ENCODE data around the gene SATB2.
A peak's percentile ranks its signal among the peaks of the same experiment; 100 is the strongest.

SATB2 gene

DNA sequence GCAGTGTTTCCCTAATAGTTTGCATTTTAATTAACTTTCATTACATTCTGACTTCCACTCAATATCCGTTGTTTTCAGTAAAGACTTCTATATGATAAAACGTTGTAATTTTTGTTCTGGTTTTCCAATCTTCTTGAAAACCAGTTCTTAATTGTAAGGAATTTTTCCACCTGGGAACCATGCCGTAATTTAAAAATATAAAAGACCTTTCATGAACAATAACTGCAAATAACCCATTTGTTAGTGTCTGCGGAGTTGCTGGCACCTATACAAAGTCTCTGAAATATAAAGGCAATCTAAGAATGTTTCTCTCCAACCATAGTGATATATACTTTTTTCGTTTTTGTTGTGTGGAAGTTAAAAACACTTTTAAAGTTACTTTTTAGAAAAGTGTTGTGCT, 7.7 kb upstream of the SATB2 start:
- DNase-seq: no peak

DNA sequence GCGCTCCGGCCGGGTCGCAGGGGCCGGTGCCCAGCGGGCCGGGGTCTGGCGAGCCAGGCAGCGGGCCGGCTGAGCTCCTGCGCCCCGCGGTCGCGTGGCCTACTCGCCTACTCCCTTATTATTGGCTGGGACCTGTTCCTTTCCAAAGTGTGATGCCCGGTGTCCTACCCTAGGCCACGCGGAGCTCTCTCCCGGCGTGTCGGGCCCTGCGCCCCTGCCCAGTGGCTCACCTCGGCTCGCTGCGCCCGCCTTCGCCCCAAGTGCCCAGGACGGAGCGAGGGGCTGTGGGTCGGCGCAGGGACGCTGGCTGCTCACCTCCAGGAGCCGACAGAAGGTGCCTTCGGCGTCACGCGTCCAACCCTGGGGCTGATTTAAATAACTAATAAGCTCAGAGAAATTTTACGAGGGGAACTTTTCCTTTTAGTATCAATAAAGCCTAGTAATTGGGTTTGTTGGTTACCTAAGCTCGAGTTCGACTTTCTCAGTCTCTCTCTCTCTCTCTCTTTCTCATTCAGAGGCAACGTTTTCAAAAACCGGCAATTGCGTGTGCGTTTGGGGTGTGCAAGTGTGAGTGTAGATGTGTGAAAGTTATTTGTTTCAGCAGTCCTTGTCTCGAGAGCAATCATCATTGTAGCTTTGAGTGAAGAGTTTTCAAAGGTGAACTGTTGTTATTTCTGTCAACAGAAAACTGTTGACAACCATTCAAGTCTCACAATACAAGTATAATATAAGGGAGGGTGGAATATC, 7.0 kb upstream of the SATB2 start:
- DNase-seq: no peak

DNA sequence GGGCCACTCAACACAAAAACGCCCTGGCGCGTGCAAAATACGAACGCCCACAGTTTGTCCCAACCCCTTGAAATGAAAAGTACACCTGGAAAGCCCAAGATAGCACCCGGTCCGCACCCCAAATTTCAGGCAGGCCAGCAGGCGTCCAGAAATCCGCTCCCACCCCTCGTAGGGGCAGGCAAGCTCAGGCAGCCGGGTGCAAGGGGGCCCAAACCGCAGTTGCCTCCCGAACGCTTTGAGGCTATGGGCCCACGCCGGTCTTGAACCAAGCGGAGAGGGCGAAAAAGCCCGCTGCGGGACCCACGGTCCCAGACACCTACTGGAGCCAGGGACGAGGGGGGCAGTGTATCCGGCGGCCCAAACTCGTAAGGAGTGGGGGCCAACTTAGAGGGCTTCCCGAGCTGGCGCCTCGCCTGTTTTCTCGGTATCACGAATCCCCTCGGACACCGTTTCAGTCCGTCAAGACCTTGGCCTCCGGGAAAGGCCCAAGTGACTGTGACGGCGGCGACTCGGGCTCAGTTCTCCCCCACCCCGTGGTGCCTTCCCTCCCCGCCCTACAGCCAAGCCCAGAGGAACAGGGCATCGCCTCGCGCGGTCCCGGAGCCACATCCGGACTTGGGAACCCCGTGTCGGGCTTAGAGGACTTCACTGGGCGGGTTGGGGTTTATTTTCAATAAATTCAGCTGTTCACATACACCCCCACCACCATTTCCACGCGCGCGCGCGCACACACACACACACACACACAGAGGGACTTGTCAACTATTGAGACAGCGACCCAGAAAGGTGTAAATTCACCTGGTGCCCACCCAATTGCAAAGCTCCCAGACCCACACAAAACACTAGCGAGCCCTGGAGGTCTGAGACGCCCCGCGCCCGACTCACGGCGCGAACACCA, 6.2 kb upstream of the SATB2 start:
- DNase-seq: no peak

DNA sequence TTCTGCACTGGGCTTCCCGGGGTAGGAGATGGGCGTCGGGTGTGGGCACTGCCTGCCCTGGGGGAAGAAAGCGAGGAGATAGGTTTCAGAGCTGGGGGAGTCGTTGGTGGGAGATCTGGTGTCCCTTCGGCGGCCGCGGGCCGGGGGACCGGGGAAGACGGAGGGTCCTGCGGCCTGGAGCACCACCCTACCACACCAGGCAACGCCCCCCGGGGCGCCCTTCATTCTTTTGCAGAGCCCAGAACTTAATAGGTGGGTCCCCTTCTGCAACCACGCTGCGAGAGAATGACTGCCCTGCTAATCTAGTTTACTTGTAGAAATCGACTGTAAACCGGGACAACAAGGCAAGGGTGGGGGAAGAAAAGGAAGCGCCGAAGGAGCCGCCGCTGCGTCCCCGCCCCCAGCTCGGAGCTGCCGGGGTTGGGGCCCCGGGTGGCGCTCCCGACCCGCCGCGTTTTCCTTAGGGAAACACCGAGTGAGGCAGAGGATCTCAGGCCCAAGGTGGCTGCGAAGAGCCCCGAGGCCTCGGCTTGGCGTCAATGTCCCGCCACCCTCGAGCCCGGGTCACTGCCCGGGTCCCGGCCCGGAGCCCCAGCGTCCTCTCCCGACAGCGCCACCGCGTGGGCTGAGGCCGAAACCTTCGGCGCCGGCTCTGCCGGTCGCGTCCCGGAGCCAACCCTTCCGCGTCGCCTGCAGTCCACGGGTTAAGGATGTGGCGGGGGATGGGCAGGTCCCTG, 5.4 kb upstream of the SATB2 start:
- DNase-seq: peak; percentile 46

GRCh38 chr2:199462347-199462955, 4.7 kb upstream of the SATB2 start:
- DNase-seq: no peak

- DNase-seq: no peak
Observed at GRCh38 chr2:199461711-199462346, 4.1 kb upstream of the SATB2 start.

GRCh38 chr2:199460846-199461710, 3.3 kb upstream of the SATB2 start:
- no peak for DNase-seq

GRCh38 chr2:199460101-199460671, 2.4 kb upstream of the SATB2 start:
- DNase-seq: no peak

DNA sequence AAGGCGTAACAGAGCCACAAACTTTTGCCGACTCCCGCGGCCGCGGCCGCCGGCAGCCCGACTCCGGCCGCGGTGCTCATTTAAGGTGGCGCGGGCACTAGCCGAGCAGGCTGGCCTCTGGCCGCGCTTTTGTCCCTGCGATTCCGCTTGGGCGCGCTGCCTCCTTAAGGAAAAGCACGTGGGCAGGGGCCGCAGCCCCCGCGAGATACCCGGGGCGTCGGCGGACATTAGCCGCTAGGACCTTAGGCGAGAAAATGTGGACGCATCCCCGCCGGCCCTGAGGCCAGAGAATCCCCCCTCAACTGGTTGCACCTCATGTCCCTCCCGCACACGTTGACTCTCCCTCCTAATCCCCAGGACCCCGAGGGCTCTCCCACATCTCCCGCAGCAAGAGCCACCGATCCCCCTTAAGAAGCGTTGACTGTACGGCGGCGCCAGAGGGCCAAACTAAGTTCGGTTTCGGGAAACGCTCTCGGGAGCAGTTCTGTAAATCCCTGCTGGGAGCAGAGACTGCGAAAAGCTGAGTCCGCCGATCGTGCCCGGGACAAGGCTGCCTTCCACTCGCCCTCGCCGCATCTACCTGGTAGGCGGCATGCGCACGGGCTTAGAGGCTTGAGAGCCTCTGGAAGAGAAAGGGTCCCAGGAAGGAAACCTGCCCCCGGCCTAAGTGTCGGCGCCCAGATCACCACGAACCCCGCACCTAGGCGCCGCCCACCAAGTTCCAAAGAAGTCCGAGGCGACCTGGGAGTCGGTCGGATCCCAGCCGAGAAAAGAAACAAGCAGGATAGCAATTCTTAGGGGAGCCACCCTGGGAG, 1.8 kb upstream of the SATB2 start:
- DNase-seq: peak; percentile 69

DNA sequence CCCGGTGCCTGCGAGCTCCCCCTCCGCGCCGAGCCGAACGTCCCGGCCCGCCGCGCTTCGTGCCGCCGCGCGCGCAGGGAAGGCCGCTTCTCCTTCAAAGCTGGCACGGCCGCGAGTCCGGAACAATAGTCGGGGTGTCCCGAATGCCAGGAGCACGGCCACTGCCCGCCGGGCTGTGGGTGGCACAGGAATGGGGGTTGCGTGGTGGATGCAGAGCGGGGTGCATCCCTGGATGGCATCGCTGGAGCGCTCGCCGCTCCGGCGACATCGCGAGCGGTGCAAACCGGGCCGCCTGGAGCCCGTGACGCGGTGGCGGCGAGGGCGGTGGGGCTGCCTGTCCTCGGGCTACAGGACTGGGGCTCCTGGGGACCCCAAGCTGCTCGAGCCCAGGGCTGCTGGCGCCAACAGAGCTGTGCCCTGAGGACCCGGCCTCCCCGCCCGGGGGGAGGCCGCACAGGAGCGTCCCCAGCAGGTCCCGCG, 1.1 kb upstream of the SATB2 start:
- DNase-seq: no peak

DNA sequence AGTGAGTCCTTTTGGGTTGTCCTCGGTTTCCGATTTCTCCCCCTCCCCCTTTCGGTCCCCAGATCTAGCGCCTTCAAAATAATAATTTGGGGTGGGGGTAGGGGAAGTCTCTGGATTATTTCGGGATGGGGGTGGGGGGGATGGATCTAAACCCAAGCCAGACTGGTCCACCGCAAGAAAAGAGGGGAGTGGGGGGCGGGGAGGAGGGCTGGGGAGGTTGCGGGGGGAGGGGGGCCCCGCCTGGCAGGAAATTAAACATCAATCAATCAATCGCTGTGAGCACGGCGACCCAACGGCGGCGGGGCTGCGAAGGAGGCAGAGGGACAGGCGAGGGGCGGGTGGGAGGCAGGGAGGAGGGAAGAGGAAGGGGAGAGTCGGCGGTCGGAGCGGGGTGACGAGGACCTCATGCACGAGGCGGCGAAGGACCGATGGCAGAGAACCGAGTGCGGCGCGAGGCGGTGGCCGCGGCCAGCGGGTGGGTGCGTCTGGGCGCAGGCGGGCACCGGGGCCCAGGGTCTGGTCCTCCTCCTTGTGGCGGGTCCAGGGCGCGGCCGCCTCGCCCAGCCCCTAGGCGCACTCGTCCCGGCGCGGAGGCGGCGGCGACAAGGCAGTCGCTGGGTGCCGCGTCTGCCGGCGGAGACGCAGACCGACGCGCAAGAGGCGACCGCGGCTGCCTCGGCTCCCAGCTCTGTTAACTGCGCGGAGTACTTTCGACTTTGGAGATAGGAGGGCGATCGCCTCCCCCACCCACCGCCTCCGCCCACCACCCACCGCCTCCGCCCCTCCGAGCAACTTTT, 468 bp upstream of the SATB2 start:
- no peak for DNase-seq

GRCh38 chr2:199456383-199457146, 1.2 kb downstream of the SATB2 start:
- DNase-seq: no peak

GRCh38 chr2:199455545-199456382, 2.0 kb downstream of the SATB2 start:
- no peak for DNase-seq

GRCh38 chr2:199455210-199455544, 2.6 kb downstream of the SATB2 start:
- no peak for DNase-seq

GRCh38 chr2:199452991-199453379, 4.8 kb downstream of the SATB2 start:
- DNase-seq: no peak

DNA sequence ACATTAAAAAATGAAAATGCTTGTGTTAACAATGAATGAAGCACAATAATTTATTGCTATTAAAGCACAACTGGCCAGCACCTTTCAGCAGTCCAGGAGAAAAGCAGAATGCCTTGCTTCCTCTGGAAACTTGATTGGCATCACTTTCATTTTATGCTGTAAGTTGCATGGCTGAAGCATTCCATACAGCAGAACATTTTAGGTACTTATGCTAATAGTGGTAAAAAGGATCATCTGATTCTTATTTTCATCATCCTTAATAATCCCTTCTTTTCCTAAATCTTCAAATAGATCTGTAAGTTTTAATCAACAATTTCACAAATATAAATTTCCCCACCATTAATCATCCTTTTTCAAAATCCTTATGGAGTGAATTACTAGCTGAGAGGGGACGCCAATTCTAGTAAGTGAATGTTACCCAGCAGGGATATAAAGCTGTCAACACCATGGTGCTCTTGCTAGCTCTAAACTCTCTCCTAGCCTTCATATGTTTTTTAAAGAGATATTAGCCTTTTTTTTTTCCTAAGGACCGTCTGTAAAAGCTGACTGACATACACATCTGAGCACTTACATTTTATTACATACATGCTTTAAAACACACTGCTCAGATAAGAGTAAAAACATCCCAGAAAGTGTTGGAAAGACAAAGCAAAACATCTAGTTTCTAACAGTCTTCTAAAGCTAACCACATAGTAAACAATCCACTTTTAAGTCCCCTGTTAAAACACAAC, 5.3 kb downstream of the SATB2 start:
- DNase-seq: no peak

GRCh38 chr2:199449956-199450355, 7.8 kb downstream of the SATB2 start:
- no peak for DNase-seq
